H1 (cell line): ENCODE measurements around the gene PRPF31. TPM values are rescaled to one million over a fixed set of nuclear protein-coding genes. Genes with fewer than 3 reads are reported as not detected.

Experiments used
- CTCF ChIA-PET: fragments of 300-600 bp; sonication (Branson Sonifier 250); formaldehyde crosslinking; loops from one replicate; lab custom pipeline; 2021; ENCODE audit not compliant: partially characterized antibody; lab: Charles Lee
- POLR2A ChIA-PET: fragments of 300-600 bp; sonication (Branson Sonifier 250); formaldehyde crosslinking; loops from one replicate; lab custom pipeline; 2021; ENCODE audit warnings: inconsistent platforms; ENCODE audit not compliant: partially characterized antibody; lab: Charles Lee
- DNase-seq, 2 experiments: peaks; one replicate each; pipeline versions ENCODE4 v3.0.0 to v3.0.0-alpha.2; 2010 to 2022; ENCODE audit warnings: low spot score in 2 of 2, low read depth in 1 of 2, mixed read lengths in 1 of 2
- FAIRE-seq: peaks from 2 replicates; lab custom pipeline; 2011; peaks lifted over from hg19 to GRCh38; lab: Jason Lieb, UNC
- H2AFZ ChIP-seq: 2 replicates; pipeline ENCODE4 v1.8.1; 2012; ENCODE audit warnings: low read length, inconsistent platforms
- H2AK5ac ChIP-seq: 2 replicates; pipeline ENCODE4 v1.6.1; 2013; ENCODE audit warnings: low read depth, low read length
- H2BK120ac ChIP-seq: replicated peaks from 2 replicates; pipeline ENCODE3; 2013; ENCODE audit warnings: low read depth, low read length, inconsistent platforms
- H2BK12ac ChIP-seq: 2 replicates; pipeline ENCODE4 v1.6.1; 2013; ENCODE audit warnings: low read depth, low read length
- H2BK15ac ChIP-seq: 2 replicates; pipeline ENCODE4 v1.6.1; 2013; ENCODE audit warnings: low read length
- H2BK20ac ChIP-seq: 2 replicates; pipeline ENCODE4 v1.6.1; 2013; ENCODE audit warnings: low read length
- H2BK5ac ChIP-seq: 2 replicates; pipeline ENCODE4 v1.6.1; 2013; ENCODE audit warnings: low read depth, low read length
- H3K14ac ChIP-seq: 2 replicates; pipeline ENCODE4 v1.6.1; 2013; ENCODE audit warnings: inconsistent platforms; ENCODE audit not compliant: insufficient read length
- H3K18ac ChIP-seq: 2 replicates; pipeline ENCODE4 v1.6.1; 2013; ENCODE audit warnings: low read length; ENCODE audit errors: extremely low read depth
- H3K23ac ChIP-seq: 2 replicates; pipeline ENCODE4 v1.6.1; 2013; ENCODE audit warnings: inconsistent platforms; ENCODE audit not compliant: insufficient read length
- H3K23me2 ChIP-seq: 2 replicates; pipeline ENCODE4 v1.6.1; 2013; ENCODE audit warnings: low read depth, low read length
- H3K27ac ChIP-seq: 2 replicates; pipeline ENCODE4 v1.6.1; 2011; ENCODE audit warnings: low read depth, low read length, inconsistent platforms
- H3K27me3 ChIP-seq, 4 experiments: replicated peaks in 1 of 4; 1 replicate in 1 of 4; 2 replicates in 3 of 4; pipeline versions ENCODE4 v1.6.1 to v1.8.1; 2011 to 2013; ENCODE audit warnings: low read length in 3 of 4, mild to moderate bottlenecking in 3 of 4, inconsistent platforms in 2 of 4, mixed read lengths in 2 of 4, moderate library complexity in 1 of 4; ENCODE audit not compliant: control insufficient read depth in 3 of 4, insufficient read depth in 3 of 4; ENCODE audit errors: extremely low read depth in 1 of 4
- H3K36me3 ChIP-seq, 4 experiments: 2 replicates each; pipeline versions ENCODE4 v1.6.1 to v1.8.1; 2011 to 2013; ENCODE audit warnings: mild to moderate bottlenecking in 4 of 4, low read length in 3 of 4, moderate library complexity in 2 of 4, control low read depth in 1 of 4, inconsistent platforms in 1 of 4; ENCODE audit not compliant: insufficient read depth in 4 of 4, control insufficient read depth in 2 of 4
- H3K4ac ChIP-seq: replicated peaks from 2 replicates; pipeline ENCODE3; 2013; ENCODE audit warnings: low read length, low read depth, mixed read lengths, inconsistent platforms; ENCODE audit not compliant: insufficient read length
- H3K4me1 ChIP-seq, 4 experiments: replicated peaks in 1 of 4; 1 replicate in 1 of 4; 2 replicates in 3 of 4; pipeline versions ENCODE4 v1.6.1 to v1.8.1; 2011 to 2013; ENCODE audit warnings: low read length in 3 of 4, inconsistent platforms in 2 of 4, mixed read lengths in 1 of 4; ENCODE audit not compliant: insufficient read depth in 4 of 4, control insufficient read depth in 3 of 4
- H3K4me2 ChIP-seq, 2 experiments: 2 replicates each; pipeline versions ENCODE4 v1.6.1 to v1.8.1; 2011 to 2013; ENCODE audit warnings: low read depth in 2 of 2, low read length in 2 of 2, control low read depth in 1 of 2, inconsistent platforms in 1 of 2, mild to moderate bottlenecking in 1 of 2; ENCODE audit not compliant: insufficient read depth in 1 of 2
- H3K4me3 ChIP-seq, 4 experiments: fragments of 200-600, 300-600 bp in 1 of 4; sonication (generic), shearing (Covaris generic), sonication (Bioruptor Twin) in 1 of 4; 2 replicates each; pipeline versions ENCODE4 v1.5.1 to v1.8.1; 2011 to 2016; ENCODE audit warnings: low read length in 4 of 4, low read depth in 3 of 4, control low read depth in 2 of 4, inconsistent platforms in 2 of 4, mild to moderate bottlenecking in 2 of 4, mixed read lengths in 1 of 4, moderate library complexity in 1 of 4; ENCODE audit not compliant: insufficient read depth in 2 of 4; ENCODE audit errors: extremely low read depth in 1 of 4
- H3K56ac ChIP-seq: replicated peaks from 2 replicates; pipeline ENCODE3; 2013; ENCODE audit warnings: low read depth, mild to moderate bottlenecking, mixed read lengths, low read length, inconsistent platforms; ENCODE audit not compliant: insufficient read length
- H3K79me1 ChIP-seq: 2 replicates; pipeline ENCODE4 v1.6.1; 2013; ENCODE audit warnings: low read depth, low read length, control low read depth
- H3K79me2 ChIP-seq, 2 experiments: 2 replicates each; pipeline versions ENCODE4 v1.6.1 to v1.8.1; 2012 to 2013; ENCODE audit warnings: low read length in 2 of 2, mild to moderate bottlenecking in 2 of 2, inconsistent platforms in 1 of 2; ENCODE audit not compliant: insufficient read depth in 2 of 2, control insufficient read depth in 1 of 2
- H3K9ac ChIP-seq, 4 experiments: replicated peaks in 1 of 4; 1 replicate in 1 of 4; 2 replicates in 3 of 4; pipeline versions ENCODE4 v1.6.1 to v1.8.1; 2011 to 2013; ENCODE audit warnings: low read depth in 3 of 4, low read length in 3 of 4, control low read depth in 2 of 4, mild to moderate bottlenecking in 2 of 4, moderate library complexity in 2 of 4, inconsistent platforms in 1 of 4; ENCODE audit errors: extremely low read depth in 1 of 4
- H3K9me3 ChIP-seq, 2 experiments: 2 replicates each; pipeline versions ENCODE4 v1.6.1 to v1.8.1; 2012 to 2013; ENCODE audit warnings: mild to moderate bottlenecking in 2 of 2, moderate library complexity in 2 of 2, control low read depth in 1 of 2, inconsistent platforms in 1 of 2, low read depth in 1 of 2, low read length in 1 of 2, mixed read lengths in 1 of 2; ENCODE audit not compliant: insufficient read depth in 2 of 2
- H4K20me1 ChIP-seq, 2 experiments: replicated peaks in 1 of 2; 2 replicates each; pipeline versions ENCODE3 to v1.8.1; 2011 to 2013; ENCODE audit warnings: inconsistent platforms in 2 of 2, low read length in 2 of 2, mild to moderate bottlenecking in 1 of 2; ENCODE audit not compliant: insufficient read depth in 2 of 2, control insufficient read depth in 1 of 2
- H4K5ac ChIP-seq: 2 replicates; pipeline ENCODE4 v1.6.1; 2013; ENCODE audit warnings: low read length, low read depth, mixed read lengths, inconsistent platforms; ENCODE audit not compliant: insufficient read length
- H4K8ac ChIP-seq: 2 replicates; pipeline ENCODE4 v1.8.0; 2013; ENCODE audit warnings: mild to moderate bottlenecking, moderate library complexity, low read length, inconsistent platforms; ENCODE audit not compliant: insufficient read depth; ENCODE audit errors: extremely low read depth
- H4K91ac ChIP-seq: replicated peaks from 2 replicates; pipeline ENCODE3; 2013; ENCODE audit warnings: low read length, mixed read lengths, inconsistent platforms; ENCODE audit not compliant: insufficient read length
- BCL11A ChIP-seq, 2 experiments: IDR thresholded peaks; one replicate each; pipeline ENCODE4 v1.6.1; 2011; ENCODE audit warnings: low read depth in 2 of 2, low read length in 2 of 2, mild to moderate bottlenecking in 2 of 2
- CBX5 ChIP-seq: fragments of 300-800, 300-1000 bp; sonication (generic); IDR thresholded peaks from 2 replicates; pipeline ENCODE4 v1.7.1; 2016; ENCODE audit warnings: antibody characterized with exemption, low read length, low read depth
- CBX8 ChIP-seq: fragments of 300-800, 300-1000 bp; sonication (generic); IDR thresholded peaks from 2 replicates; pipeline ENCODE4 v1.7.1; 2016; ENCODE audit warnings: low read depth, low read length, borderline replicate concordance
- EP300 ChIP-seq, 2 experiments: IDR thresholded peaks; 1 replicate in 1 of 2; 2 replicates in 1 of 2; pipeline ENCODE4 v1.6.1; 2011 to 2012; ENCODE audit warnings: low read depth in 2 of 2, low read length in 2 of 2, mild to moderate bottlenecking in 2 of 2, borderline replicate concordance in 1 of 2, inconsistent platforms in 1 of 2, moderate library complexity in 1 of 2
- HDAC2 ChIP-seq, 2 experiments: fragments of 300-600 bp in 1 of 2; sonication (generic) in 1 of 2; IDR thresholded peaks; 2 replicates each; pipeline ENCODE4 v1.6.1; 2011 to 2012; ENCODE audit warnings: low read depth in 2 of 2, low read length in 2 of 2, mild to moderate bottlenecking in 2 of 2, moderate library complexity in 2 of 2, borderline replicate concordance in 1 of 2, inconsistent platforms in 1 of 2
- KDM1A ChIP-seq: fragments of 200-600, 300-600 bp; sonication (generic); IDR thresholded peaks from 2 replicates; pipeline ENCODE4 v1.7.1; 2016; ENCODE audit warnings: mild to moderate bottlenecking, low read length, borderline replicate concordance
- RNF2 ChIP-seq: fragments of 200-900, 300-1000 bp; sonication (generic); IDR thresholded peaks from 2 replicates; pipeline ENCODE4 v1.7.1; 2016; ENCODE audit warnings: borderline replicate concordance, low read depth, mild to moderate bottlenecking, antibody characterized with exemption, low read length; ENCODE audit not compliant: poor library complexity, severe bottlenecking; ENCODE audit errors: missing control alignments
- SIX5 ChIP-seq: IDR thresholded peaks from 2 replicates; pipeline ENCODE4 v1.6.1; 2011; ENCODE audit warnings: mild to moderate bottlenecking, low read depth, low read length
- SP2 ChIP-seq: IDR thresholded peaks from 2 replicates; pipeline ENCODE4 v1.6.1; 2012; ENCODE audit warnings: mild to moderate bottlenecking, low read length, inconsistent platforms
- TAF7 ChIP-seq: optimal IDR thresholded peaks from 2 replicates; pipeline ENCODE3; 2011; ENCODE audit warnings: low read depth, mild to moderate bottlenecking, inconsistent platforms, low read length, moderate library complexity, borderline replicate concordance
- WGBS, 2 experiments: shearing (Covaris generic) in 1 of 2; methylation state at CpG; one replicate each; pipeline versions ENCODE4 v1.1.6 to v1.1.7; 2013 to 2015; ENCODE audit warnings: low lambda C conversion rate in 2 of 2, mixed read lengths in 2 of 2, inconsistent platforms in 1 of 2, low coverage in 1 of 2, missing lambda C conversion rate in 1 of 2; ENCODE audit not compliant: insufficient replicate concordance in 2 of 2, insufficient coverage in 1 of 2, insufficient read length in 1 of 2; ENCODE audit errors: extremely low coverage in 1 of 2, missing lambda C conversion rate in 1 of 2; 5-methylcytosine and 5-hydroxymethylcytosine counted together
- polyA plus RNA-seq, 7 experiments: library from polyadenylated mRNA; depleted of rRNA in 3 of 7; stranded (reverse) in 5 of 7; unstranded in 2 of 7; fragments of >200 nt in 5 of 7; fragments of 200-250 nt in 2 of 7; gene quantifications; 1 replicate in 5 of 7; 2 replicates in 1 of 7; 4 replicates in 1 of 7; pipeline versions ENCODE4 v1.2.1 to v1.2.3, GENCODE V29; 2011 to 2013; ENCODE audit warnings: missing spikeins in 2 of 7, mixed read lengths in 2 of 7
- total RNA-seq: library from RNA; stranded (reverse); fragmentation: NEBNext Ultra II Directional; extraction: Animal tissue kit (Norgen Biotek cat#: 25700); gene quantifications from 2 replicates; pipeline ENCODE4 v1.2.1, GENCODE V29; 2021
- TF ChIP-seq, protein P1 (sequence below): IDR thresholded peaks from 2 replicates; pipeline ENCODE4 v1.6.1; 2011; ENCODE audit warnings: low read depth, mild to moderate bottlenecking, low read length; ENCODE audit not compliant: insufficient read depth
- TF ChIP-seq, protein P2 (sequence below): IDR thresholded peaks from 2 replicates; pipeline ENCODE4 v1.6.1; 2012; ENCODE audit warnings: inconsistent platforms

Gene PRPF31
- total and polyA plus RNA-seq, 2 of the 8 experiments (the other 6 are each of a cell fraction or from before 2014, with no cell fraction given) = 51.1 to 97.4 TPM

- no peak overlapping the region for H3K27ac ChIP-seq
- POLR2A ChIA-PET = interaction anchor here (1.8 to 15.7 kb wide), 2 partner anchors 13 to 26 kb away, joined by 5 to 348 read pairs; partner anchors contain the start of genes LENG1, PRPF31 and TFPT
- H3K36me3 ChIP-seq = peaks cover 29 to 48% (median 42%) of the 10 kb centered on the region in 4 experiments
- TF ChIP-seq CBX8 = no peak
- TF ChIP-seq, protein P1, sequence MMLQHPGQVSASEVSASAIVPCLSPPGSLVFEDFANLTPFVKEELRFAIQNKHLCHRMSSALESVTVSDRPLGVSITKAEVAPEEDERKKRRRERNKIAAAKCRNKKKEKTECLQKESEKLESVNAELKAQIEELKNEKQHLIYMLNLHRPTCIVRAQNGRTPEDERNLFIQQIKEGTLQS = no peak
- no peak for TF ChIP-seq EP300 (IDR thresholded peaks at IDR 0.05; ENCODE audit: borderline replicate concordance in 1 of 2, low read depth in 2 of 2, low read length in 2 of 2)
- no peak for TF ChIP-seq KDM1A
- no peak for TF ChIP-seq CBX5
- no peak for TF ChIP-seq RNF2
- no peak for TF ChIP-seq TAF7
- TF ChIP-seq, protein P2, sequence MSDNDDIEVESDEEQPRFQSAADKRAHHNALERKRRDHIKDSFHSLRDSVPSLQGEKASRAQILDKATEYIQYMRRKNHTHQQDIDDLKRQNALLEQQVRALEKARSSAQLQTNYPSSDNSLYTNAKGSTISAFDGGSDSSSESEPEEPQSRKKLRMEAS = no peak
- TF ChIP-seq SIX5 = no peak
- no peak for TF ChIP-seq BCL11A (IDR thresholded peaks at IDR 0.05; ENCODE audit: low read depth in 2 of 2, low read length in 2 of 2)
- TF ChIP-seq HDAC2 (IDR thresholded peaks at IDR 0.05; ENCODE audit: borderline replicate concordance in 1 of 2, low read depth in 2 of 2, low read length in 2 of 2) = no peak
- no peak for TF ChIP-seq SP2
Observed at GRCh38 chr19:54141356-54141755, 25.8 kb downstream of the PRPF31 start.

More at GRCh38 chr19:54141356-54141755, 25.8 kb downstream of the PRPF31 start:
- no peak overlapping the region for H2BK15ac ChIP-seq
- H4K20me1 ChIP-seq = peaks cover 36 to 52% of the 10 kb centered on the region in 2 experiments
- H2AFZ ChIP-seq = no peak overlapping the region
- CTCF ChIA-PET = interaction anchor here (0.8 kb wide), 1 partner anchor 18 kb away, joined by 3 read pairs; the partner anchor contains the start of gene LENG1
- H3K14ac ChIP-seq = no peak overlapping the region
- H2BK12ac ChIP-seq = no peak overlapping the region
- H3K23ac ChIP-seq = no peak overlapping the region
- H3K79me2 ChIP-seq = peaks cover 27 to 50% of the 10 kb centered on the region in 2 experiments
- no peak overlapping the region for H3K4ac ChIP-seq
- no peak overlapping the region for H2AK5ac ChIP-seq
- no peak overlapping the region for H4K8ac ChIP-seq
- no peak overlapping the region for H4K91ac ChIP-seq
- no peak overlapping the region for H2BK120ac ChIP-seq
- FAIRE-seq = no peak
- no peak overlapping the region for H3K18ac ChIP-seq
- peaks cover 0 to 22% (median 7%) of the 10 kb centered on the region in 4 experiments; a peak in 5 of 7 replicates for H3K4me1 ChIP-seq
- H3K4me2 ChIP-seq = no peak overlapping the region
- H3K9ac ChIP-seq = no peak overlapping the region
- H2BK5ac ChIP-seq = no peak overlapping the region
- H3K4me3 ChIP-seq = no peak overlapping the region
- peaks cover 23% of the 10 kb centered on the region for H3K79me1 ChIP-seq
- H3K23me2 ChIP-seq = peaks cover 8% of the 10 kb centered on the region
- H3K9me3 ChIP-seq = no peaks in the 10 kb centered on the region
- H3K27me3 ChIP-seq = no peaks in the 10 kb centered on the region
- H4K5ac ChIP-seq = no peak overlapping the region
- no peak for DNase-seq
- H3K56ac ChIP-seq = no peak overlapping the region
- 91% methylated on average over 3 of the region's 3 CpGs; no CpG with 5 or more reads in 1 of the 2 experiments for WGBS, 2 experiments
- H2BK20ac ChIP-seq = no peak overlapping the region
